Cerebellar nuclear complex (tissue), 1 donor: ENCODE results near the gene SYNDIG1.

Experiments used
- DNase-seq, 2 experiments: peaks; one replicate each; lab custom pipeline; 2025; lab: John Stamatoyannopoulos, UW

Gene SYNDIG1

DNA sequence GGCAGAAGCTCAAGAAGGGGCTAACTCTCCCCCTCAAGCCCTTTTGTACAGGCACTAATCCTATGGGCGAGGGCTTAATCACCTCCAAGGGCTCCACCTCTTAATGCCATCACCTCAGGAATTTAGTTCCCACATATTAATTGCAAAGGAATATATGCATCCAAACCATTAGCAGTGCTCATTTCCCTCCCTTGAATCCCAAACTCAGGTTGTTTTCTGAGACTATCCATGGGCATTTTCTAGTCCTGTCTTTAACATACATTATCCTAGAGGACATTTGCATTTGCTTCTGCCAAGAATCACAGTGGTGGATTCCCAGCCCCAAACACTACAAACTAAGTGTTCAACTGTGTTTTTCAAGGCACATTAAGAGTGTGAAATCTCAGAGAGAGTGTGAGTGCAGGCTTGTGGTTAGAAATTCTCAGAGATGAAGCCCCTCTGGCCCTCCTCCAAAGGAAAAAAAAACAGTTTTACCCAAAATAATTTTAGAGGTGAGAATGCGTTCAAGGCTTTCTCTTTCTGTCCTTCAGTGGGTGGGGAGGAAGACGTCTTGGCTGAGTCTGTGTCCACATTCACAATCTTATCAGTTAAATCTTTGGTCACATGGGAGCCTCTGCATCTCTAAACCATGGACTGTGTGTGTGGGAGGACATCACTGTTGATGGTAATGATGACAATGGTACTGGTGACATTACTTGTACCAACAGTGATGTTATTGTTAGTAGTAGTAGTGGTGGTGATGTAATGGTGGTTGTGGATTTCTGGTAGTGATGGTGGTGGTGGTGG lies 59.3 kb downstream of the SYNDIG1 start:
- no peak for DNase-seq

DNA sequence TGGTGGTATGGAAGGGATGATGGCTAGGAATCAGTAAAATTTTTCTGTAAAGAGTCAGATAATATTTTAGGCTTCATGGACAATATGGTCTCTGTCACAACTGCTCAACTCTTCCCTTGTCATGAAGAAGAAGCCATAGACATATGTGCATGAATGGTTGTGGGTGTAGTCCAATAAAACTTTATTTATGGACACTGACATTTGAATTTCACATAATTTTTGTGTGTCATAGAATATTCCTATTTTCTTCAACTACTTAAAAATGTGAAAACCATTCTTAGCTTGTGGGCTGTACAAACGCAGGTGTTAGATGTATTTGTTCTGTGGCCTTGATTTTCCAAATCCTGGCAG lies 59.9 kb downstream of the SYNDIG1 start:
- no peak for DNase-seq

DNA sequence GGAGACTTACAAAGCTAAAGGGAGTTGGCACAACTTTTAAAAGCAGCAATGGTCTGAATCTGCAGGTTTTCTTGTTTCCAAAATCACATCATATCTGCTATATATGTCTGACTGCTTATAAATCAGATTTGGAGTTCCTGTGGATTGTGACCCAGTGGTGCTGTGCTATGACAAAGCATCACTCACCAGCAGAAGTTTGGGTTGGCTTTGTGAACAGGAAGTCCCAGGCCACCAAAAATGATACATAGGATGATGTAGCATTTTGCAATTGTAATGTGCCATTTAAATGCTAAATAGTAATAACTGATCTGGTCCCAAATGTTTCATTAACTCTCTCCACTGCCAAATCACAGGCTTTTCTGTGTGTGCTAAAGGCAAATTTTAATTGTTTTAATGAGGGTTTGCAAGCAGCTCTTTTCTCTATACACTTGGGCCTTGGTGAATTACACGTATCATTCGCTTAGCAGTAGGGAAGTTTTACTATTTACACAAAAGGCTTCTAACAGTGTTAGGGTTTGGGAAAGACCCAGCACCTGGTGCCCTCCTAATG lies 60.8 kb downstream of the SYNDIG1 start:
- no peak for DNase-seq

DNA sequence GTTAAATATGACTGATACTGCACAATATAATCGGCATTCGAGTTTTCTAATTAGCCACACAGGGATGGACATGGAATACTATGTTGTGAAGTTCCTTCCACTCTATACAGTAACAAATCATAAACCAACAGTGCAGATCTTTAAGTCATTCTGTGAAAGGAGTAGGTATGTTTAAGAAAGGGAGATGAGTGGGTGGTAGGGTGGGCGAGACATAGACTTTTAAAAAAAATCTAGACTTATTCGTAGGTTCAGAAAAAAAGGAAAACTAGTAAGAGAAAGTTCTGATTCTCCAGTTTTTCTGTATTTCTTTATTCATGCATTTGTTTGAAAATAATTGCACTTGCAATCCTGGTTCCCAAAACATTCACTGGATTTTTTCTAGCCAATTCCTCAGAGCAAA lies 61.8 kb downstream of the SYNDIG1 start:
- DNase-seq, result no peak

DNA sequence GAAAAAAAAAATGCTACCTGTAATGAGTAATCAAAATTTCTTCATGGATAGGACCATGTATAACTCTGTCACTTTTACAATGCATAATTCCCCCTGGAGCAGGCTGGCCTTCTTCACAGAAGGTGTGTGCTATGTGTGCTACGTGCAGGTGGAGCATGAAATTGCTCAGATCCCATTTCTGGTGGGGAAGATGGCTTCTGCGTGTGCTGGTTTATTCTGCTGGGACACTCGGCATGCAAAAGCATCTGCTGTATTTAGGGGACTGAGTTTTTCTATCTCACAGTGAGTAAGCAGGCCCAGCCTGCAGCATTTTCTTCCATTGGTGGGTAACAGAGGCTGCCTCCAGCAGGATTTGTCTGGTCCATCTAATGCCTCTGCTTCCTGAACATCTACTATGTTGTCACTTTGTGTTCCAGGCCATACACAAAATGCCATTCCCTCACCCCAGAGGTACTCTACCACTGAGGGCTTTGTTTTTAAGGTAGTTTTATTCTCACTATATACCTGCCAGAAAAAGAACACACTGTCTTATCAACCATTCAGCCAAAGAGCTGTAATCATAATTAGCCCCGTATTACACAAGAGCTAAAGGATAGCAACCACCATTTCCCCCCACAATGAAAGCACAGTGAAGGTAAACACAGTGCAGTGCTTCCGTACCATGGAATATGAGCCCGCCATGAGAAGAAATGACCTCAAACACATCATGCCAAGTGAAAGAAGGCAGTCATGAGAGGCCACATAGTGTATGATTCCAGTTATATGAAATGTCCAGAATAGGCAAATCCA lies 62.4 kb downstream of the SYNDIG1 start:
- DNase-seq, result no peak

DNA sequence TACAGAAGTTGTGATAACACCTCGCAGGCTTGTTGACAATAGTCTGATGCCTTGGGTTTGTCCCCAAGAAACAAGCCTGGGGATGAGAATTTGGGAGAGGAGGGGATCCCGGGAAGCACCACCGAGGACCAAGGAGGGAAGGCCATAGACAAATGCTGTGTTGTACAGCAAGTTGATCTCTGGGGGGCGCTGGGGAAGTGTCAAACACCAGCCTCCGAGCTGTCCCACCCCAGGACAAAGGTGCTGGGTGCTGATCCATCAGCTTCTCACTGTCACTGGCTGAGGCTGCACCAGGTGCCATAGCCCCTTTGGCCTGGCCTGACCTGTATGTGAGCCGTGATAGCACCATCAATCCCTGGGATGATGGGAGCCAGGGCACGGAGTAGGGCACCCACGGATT lies 64.0 kb downstream of the SYNDIG1 start:
- DNase-seq, result no peak

DNA sequence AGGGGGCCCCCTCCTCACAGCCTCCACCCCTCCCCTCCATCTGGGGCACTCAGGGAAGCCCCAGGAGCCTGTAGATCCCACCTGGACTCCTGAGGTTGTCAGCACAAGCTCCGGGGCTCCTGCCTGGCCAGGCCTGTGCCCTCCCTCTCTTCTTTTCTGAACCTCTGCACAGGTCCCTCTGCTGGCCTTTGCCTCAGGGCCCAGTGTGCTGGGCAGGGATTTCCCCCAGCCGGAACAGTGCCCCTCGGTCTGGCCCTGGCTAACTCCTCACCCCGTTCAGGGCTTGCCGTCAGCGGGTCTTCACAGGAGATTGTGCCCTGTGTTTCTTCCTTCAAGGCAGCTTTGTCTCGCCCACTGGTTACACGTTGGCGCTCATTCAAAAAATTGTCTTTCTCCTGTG lies 64.9 kb downstream of the SYNDIG1 start:
- DNase-seq, result no peak

DNA sequence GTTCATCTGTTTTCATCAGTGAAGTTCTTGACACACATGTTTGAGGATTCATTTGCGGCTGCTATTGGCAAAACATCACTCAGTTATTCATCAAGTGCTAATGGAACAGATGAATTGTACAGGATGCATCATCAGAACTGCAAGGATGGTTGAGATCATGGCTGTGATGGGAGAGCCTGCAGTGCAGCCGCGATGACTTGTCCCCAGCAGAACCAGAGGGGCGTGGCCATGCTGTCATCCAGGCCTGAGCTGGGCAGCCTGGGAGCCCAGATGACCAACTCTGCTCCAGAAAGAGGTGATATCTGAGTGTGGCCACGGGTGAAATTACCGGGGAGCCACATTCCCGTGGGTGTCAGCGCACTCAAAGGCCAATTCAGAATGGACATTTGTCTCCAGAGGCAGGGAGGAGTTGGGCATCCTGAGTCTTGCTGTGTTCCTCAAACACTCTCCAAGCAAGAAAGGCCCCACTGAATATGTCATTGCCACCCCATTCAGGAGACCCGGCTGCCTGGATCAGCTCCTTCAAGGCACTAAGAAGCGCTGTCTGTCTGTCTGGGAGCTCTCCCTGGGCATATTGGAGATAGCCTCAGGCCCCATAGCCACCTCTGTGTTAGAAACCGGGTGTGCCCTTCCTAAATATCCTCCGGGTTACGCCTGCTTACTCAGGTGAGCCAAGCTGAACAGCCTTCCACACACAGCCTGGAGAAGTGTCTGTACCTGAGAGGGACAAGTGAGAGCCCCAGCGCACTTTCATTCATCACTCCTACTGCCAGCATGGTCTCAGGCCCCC lies 66.7 kb downstream of the SYNDIG1 start:
- no peak for DNase-seq

DNA sequence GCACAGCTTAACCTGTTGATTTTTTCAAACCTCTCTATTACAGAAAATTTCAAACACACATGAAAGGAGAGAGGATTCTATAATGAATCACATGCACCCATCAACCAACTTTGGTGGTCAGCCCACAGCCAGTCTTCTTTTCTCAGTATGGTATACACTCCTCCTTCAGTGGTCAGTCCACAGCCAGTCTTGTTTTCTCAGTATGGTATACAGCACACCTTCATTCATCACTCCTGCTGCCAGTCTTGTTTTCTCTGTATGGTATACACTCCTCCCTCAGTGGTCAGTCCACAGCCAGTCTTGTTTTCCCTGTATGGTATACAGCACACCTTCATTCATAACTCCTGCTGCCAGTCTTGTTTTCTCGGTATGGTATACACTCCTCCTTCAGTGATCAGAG lies 67.8 kb downstream of the SYNDIG1 start:
- DNase-seq, result no peak

DNA sequence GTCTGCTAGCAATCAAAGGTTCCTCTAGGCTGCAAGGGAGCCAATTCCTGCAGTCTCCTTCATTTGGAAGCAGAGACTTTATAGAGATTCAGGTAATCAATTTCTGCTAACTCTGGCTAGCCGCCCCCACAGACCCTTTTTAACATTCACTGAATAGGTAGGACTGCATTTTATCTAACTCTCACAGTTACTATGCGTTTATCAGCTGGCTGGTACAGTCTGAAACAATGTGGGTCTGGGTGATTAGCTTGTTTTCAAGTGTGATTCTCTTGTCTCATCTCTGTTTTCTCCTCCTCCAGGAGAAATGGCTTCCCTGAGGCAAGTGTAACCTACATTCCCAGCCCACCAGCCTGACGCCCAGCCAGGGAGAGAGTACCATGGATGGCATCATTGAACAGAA lies 73.3 kb downstream of the SYNDIG1 start:
- no peak for DNase-seq

DNA sequence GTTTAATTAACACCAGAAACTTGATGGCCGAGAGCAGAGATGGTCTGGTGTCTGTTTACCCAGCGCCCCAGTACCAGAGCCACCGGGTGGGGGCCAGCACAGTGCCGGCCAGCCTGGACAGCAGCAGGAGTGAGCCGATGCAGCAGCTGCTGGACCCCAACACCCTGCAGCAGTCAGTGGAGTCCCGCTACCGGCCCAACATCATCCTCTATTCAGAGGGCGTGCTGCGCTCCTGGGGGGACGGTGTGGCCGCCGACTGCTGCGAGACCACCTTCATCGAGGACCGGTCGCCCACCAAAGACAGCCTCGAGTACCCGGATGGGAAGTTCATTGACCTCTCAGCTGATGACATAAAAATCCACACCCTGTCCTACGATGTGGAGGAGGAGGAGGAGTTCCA lies 73.7 kb downstream of the SYNDIG1 start:
- no peak for DNase-seq

DNA sequence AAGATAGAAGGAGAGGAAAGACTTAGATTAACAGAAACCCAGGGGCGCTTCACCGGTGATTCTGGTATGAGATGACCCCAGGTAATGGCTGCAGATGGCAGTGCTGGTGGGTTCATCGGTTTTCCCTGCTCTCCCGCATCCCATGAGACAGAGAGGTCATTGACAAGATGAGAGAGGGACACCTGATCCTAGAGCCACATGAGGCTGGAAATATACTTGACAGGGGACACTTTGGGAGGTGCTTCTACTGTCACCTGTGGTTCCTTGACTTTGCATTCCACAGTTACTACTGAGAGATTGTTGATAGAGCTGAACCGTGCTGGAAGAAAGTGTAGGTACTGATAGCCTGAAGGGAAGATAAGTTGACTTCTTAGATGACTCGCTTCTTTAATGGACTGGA lies 74.3 kb downstream of the SYNDIG1 start:
- DNase-seq, result no peak

DNA sequence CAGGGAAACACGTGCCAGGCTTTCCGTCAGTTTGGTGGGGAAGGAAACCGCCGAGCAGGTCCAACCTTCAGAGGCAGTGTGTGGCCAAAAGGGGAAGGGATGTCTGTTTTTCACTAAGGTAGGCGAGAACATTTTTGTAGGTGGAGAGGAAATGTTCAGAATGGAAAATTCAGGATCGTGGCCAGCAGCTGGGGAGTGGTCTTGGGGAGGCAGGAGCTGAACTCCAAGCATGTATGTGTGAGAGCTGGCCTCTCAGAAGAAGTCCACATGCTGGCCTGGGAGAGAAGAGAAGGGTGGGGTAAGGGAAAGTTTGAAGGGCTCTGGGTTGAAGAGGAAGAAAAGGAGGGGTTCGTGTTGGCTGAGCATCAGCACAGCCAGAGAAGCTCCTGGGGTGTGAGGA lies 74.9 kb downstream of the SYNDIG1 start:
- DNase-seq, result no peak

DNA sequence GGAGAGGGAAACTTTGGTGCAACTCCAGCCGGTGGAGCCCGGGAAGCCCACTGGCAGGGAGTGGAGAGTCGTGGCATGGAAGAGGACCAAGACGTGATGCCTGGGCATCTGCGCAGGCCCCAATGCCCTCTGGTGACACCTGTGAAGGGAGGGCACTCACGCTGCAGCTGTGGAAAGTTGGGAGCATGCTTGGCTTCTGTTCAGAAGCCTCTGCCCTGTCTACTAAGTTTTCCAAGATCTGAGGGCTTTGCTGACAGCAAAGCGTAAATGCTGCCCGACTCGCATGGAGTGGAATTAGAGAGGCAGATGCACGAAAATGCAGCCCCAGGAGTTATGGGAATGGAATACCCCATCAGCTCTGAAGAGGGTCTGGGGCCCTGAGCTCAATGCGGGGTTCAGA lies 75.7 kb downstream of the SYNDIG1 start:
- DNase-seq, result no peak

DNA sequence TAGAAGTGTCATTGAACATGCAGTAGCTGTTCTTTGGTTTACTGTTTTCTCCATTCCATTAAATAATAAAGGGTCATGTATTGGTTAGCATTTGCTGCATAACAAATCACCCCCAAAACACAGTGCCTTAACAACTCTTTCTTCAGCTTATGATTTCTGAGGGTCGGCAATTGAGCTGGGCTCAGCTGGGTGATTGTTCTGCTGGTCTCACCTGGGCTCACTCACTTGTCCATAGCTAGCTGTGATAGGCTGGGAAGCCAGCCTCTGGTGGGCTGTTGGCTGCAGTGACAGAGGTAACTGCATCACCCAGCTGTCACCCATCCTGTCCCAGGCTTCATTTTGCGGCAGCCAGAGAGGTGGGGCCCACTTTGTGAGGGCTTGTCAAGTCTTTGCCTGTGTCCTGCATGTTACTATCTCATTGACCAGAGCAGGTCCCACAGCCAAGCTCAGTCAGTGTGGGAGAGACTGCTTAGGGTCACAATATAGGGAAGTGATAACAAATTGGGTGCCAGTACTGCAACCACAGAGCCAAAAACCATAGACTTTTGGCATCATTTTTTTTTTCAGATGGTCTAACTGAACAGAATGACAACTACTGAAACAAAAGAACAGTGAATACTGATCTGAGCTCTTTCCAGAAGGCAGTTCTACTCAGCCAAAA lies 76.9 kb downstream of the SYNDIG1 start:
- DNase-seq, result no peak

DNA sequence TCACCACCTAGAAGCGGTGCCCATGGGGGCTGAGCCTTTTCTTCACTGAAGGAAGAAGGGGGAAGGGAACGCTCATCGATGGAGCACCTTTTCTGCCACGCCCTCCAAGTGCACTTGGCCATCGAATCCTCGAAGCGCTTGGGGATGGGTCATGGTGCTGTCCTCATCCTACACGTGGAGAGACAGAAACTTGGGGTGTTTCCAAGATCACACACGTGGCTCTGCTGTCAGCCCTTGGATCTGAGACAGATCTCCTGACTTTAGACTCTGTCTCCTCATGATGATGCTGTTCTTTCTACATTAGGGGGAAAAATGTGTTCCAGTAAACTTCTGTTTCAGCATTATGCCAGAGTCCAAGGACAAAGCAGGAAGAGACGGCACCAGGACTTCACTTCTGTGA lies 78.5 kb downstream of the SYNDIG1 start:
- DNase-seq, result no peak

DNA sequence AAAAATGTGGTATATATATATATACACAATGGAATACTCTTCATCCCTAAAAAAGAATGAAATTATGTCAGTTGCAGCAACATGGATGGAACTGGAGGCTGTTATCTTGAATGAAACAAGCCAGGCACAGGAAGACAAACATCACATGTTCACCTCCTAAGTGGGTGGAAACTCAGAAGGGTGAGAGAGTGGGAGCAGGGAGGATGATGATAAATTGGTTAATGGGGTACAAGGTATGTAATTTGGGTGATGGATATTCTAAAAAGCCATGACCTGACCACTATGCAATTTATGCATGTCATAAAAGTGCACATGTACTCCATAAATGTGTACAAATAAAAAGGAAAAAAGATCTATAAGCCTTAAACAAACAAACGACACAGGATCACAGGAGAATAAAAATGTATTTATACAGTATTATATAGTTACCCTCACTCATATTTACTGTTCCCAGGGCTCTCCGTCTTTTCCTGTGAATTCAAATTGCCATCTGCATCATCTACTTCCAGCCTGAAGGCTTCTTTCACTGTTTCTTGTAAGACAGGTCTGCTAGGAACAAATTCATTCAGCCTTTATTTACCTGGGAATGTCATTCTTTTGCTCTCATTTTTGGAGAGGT lies 89.8 kb downstream of the SYNDIG1 start:
- no peak for DNase-seq

DNA sequence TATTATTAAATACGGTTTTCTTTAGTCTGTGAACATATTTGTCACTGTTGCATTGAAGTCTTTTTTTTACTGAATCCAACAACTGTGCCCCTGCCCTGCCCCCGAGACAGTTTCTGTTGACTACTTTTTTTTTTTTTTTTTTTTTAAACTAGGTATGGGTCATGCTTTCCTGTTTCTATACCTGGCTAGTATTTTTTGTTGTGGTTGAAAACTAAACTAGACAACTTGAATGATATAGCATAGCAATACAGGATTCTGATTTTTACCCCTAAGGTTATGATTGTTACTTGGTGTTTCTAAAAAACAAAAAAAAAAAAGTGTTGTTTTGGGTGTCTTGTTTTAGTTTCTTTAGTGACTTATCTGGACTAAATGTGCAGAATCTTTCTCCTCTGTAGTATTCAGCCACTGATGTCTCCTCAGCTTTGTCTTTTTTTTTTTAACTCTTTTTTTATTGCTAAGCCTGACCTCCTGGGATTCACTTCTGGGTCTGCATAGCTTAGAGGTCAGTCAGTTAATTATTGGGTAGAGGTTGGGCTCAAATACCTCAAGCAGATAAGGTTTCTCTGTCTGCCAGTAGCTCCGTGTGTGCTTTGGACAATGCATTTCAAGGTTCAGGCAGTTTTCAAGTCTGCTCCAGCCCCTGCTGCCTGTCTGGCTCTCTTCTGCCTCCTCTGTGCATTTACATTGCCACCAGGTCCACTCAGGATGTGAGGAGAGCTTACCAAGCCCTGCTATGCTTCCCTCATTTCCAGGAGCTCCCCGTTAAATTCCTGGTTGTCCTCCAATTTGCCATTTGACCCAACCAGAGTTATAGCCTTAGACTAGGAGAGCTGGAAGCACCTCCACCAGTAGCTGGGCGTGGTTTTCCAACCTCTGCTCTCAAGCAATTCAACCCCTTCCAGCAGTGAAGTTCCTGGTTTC lies 91.4 kb downstream of the SYNDIG1 start:
- DNase-seq, result no peak

DNA sequence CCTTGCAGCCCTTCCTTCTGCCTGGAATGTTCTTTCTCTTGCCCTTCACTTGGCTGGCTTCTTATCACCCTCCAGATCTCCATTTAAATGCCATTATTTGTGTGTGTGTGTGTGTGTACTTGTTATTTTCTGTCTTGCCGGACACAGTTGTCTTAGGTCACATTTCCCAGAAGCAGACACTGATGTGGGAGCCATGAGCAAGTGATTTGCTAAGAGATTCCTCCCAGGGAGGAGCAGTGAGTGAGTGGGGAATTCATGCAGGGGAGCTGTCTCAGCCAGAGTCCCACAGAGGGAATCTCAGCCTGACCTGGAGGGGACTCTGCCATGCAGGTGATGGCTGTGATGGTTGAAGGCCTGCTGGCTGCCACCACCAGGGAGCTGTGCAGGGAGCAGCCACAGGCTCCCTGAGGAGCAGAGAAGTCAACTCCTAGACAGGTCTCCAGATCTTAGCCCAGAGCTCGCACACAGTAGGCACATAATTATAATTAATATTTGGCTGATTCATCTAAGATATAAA lies 96.5 kb downstream of the SYNDIG1 start:
- no peak for DNase-seq

DNA sequence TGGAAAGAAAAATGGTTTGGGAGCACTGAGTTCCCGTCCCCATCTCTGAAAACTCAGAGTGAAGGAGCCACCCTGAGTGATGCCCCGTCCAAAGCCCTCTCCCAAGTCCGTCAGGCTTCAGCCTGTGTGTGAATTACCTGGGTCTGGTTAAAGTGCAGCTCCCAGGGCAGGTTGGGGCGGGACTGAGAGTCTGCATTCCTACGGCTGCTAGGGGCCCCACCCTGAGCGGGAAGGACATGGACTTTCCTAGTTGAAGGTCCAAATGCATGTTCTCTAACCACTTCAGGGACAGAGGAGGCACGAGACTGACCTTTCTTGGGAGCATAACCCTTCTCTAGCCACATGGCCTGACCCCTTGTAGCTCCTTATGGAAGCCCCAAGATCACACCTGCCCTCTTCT lies 97.2 kb downstream of the SYNDIG1 start:
- no peak for DNase-seq
